Measurements from ENCODE around the gene PRDM15.
A peak's percentile ranks its signal among the peaks of the same experiment; 100 is the strongest.

The PRDM15 gene

GRCh38 chr21:41821081-41821755 lies 57.9 kb downstream of the PRDM15 start:
- H3K27ac Mint-ChIP-seq, result no peak overlapping the region
- H3K36me3 Mint-ChIP-seq (ENCODE audit: low read depth), result peaks cover 19% of the 10 kb centered on the region
- no peaks in the 10 kb centered on the region for H3K27me3 Mint-ChIP-seq (ENCODE audit: low read depth, poor library complexity)
- H3K4me1 Mint-ChIP-seq, result peaks cover 13% of the 10 kb centered on the region
- no peak for DNase-seq
- no peaks in the 10 kb centered on the region for H3K9me3 Mint-ChIP-seq
- H3K4me3 Mint-ChIP-seq, result no peak overlapping the region
- no peak for TF ChIP-seq CTCF (IDR thresholded peaks at IDR 0.05)

- TF ChIP-seq CTCF (IDR thresholded peaks at IDR 0.05), result no peak
- Mint-ChIP-seq H3K9me3 (no peaks in the 10 kb centered on the region), H3K27ac (peak overlapping the region; percentile 29), H3K36me3 (ENCODE audit: low read depth) (peaks cover 19% of the 10 kb centered on the region), H3K4me1 (peaks cover 13% of the 10 kb centered on the region), H3K4me3 (no peak overlapping the region), H3K27me3 (ENCODE audit: low read depth, poor library complexity) (no peaks in the 10 kb centered on the region)
- no peak for DNase-seq
These were observed 58.6 kb downstream of the PRDM15 start for GRCh38 chr21:41820384-41821080.

- H3K27me3 Mint-ChIP-seq (ENCODE audit: low read depth, poor library complexity), result no peaks in the 10 kb centered on the region
- no peak overlapping the region for H3K4me3 Mint-ChIP-seq
- no peaks in the 10 kb centered on the region for H3K9me3 Mint-ChIP-seq
- peaks cover 13% of the 10 kb centered on the region for H3K4me1 Mint-ChIP-seq
- H3K36me3 Mint-ChIP-seq (ENCODE audit: low read depth), result peaks cover 24% of the 10 kb centered on the region
- DNase-seq, result no peak
- H3K27ac Mint-ChIP-seq, result no peak overlapping the region
- no peak for TF ChIP-seq CTCF (IDR thresholded peaks at IDR 0.05)
These were observed 59.3 kb downstream of the PRDM15 start for GRCh38 chr21:41819856-41820281.

GRCh38 chr21:41819236-41819855 lies 59.8 kb downstream of the PRDM15 start:
- no peak for DNase-seq
- Mint-ChIP-seq H3K4me3 (no peak overlapping the region), H3K36me3 (ENCODE audit: low read depth) (peaks cover 29% of the 10 kb centered on the region), H3K4me1 (peaks cover 10% of the 10 kb centered on the region), H3K27me3 (ENCODE audit: low read depth, poor library complexity) (no peaks in the 10 kb centered on the region), H3K9me3 (no peaks in the 10 kb centered on the region), H3K27ac (no peak overlapping the region)
- no peak for TF ChIP-seq CTCF (IDR thresholded peaks at IDR 0.05)

- no peak for TF ChIP-seq CTCF (IDR thresholded peaks at IDR 0.05)
- Mint-ChIP-seq H3K4me3 (no peak overlapping the region), H3K27ac (no peak overlapping the region), H3K9me3 (no peaks in the 10 kb centered on the region), H3K36me3 (ENCODE audit: low read depth) (peaks cover 32% of the 10 kb centered on the region), H3K27me3 (ENCODE audit: low read depth, poor library complexity) (no peaks in the 10 kb centered on the region), H3K4me1 (peaks cover 5% of the 10 kb centered on the region)
- no peak for DNase-seq
These were observed 61.0 kb downstream of the PRDM15 start for GRCh38 chr21:41817877-41818855.

All from nephron progenitor cell (in vitro differentiated cells).